Tibial artery (tissue), 4 donors: ENCODE measurements around the gene PRDM7.
"Not testable (repeated sequence)": the region's sequence is repeated elsewhere in the genome, so short reads cannot be mapped to it uniquely, and the experiment has no call there.

Experiments
- DNase-seq, 2 donors: peaks; one replicate each; pipeline ENCODE4 v3.0.0-alpha.2; 2019
- H3K27ac ChIP-seq, 2 donors: fragments of 200-600 bp; sonication (generic) in 1 of 2; 1 replicate in 1 of 2; 2 replicates in 1 of 2; pipeline ENCODE4 v1.5.1; 2018 to 2019; ENCODE audit warnings: mild to moderate bottlenecking in 1 of 2
- H3K27me3 ChIP-seq, 2 donors: fragments of 200-600 bp; sonication (generic) in 1 of 2; one replicate each; pipeline versions ENCODE4 v1.5.1 to v1.6.0; 2016 to 2019
- H3K36me3 ChIP-seq, 3 donors: fragments of 200-600 bp; sonication (generic) in 2 of 3; one replicate each; pipeline ENCODE4 v1.5.1; 2016 to 2019; ENCODE audit warnings: mild to moderate bottlenecking in 2 of 3
- H3K4me1 ChIP-seq, 4 donors: fragments of 200-600 bp; sonication (generic) in 2 of 4; 1 replicate in 3 of 4; 2 replicates in 1 of 4; pipeline ENCODE4 v1.5.1; 2016 to 2019
- H3K4me3 ChIP-seq, 2 donors: fragments of 200-600 bp; sonication (generic) in 1 of 2; 1 replicate in 1 of 2; 2 replicates in 1 of 2; pipeline ENCODE4 v1.5.1; 2018 to 2019; ENCODE audit warnings: mild to moderate bottlenecking in 2 of 2
- H3K9me3 ChIP-seq, 3 donors: fragments of 200-600 bp; sonication (generic) in 1 of 3; one replicate each; pipeline ENCODE4 v1.5.1; 2016 to 2019
- intact Hi-C: fragments of 100-400 bp; cut with DNase I; formaldehyde crosslinking; loops from one replicate; pipeline ENCODE4 v1.15.0; 2023; ENCODE audit warnings: low total_unique reads
- TF ChIP-seq, protein P1 (sequence below), 2 experiments: fragments of 200-600 bp in 1 of 2; fragments of 450-650 bp in 1 of 2; IDR thresholded peaks; one replicate each; pipeline ENCODE4 v1.5.1; 2017 to 2019; ENCODE audit warnings: antibody characterized with exemption in 2 of 2, mild to moderate bottlenecking in 1 of 2, moderate library complexity in 1 of 2

The PRDM7 gene

DNA sequence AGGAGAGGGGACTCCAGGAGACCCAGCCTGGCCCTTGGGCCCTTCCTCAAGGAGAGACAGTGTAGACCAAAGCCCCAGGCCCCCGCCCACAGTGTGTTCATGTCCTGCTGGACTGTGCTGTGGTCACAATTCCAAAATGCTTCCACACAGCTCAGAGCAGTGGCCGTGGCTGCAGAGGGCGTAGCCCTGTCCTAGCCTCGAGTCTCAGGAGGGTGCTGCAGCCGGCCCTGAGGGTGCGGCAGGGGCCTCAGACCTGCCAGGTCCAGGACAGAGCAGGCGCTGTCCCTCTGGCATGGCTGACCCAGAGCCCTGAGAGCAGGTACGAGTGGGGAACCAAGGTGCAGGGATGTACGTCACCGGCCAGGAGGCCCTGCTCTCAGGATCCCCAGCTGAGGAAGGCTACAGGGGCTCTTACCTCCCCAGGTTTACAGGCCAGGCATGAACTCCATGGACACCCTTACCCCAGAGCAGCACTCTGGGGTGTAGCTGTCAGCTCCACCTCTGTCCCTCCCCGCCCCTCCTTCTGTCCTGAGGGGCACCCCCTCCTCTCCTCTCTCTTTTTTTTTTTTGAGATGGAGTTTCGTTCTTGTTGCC is 65.1 kb downstream of the PRDM7 start:
- no peaks in the 10 kb centered on the region for H3K36me3 ChIP-seq
- intact Hi-C loops: no loop called here
- DNase-seq: no peak
- H3K4me1 ChIP-seq: no peaks in the 10 kb centered on the region
- no peaks in the 10 kb centered on the region for H3K9me3 ChIP-seq
- H3K27me3 ChIP-seq: peaks cover 0 to 4% of the 10 kb centered on the region in 2 donors
- TF ChIP-seq, protein P1, sequence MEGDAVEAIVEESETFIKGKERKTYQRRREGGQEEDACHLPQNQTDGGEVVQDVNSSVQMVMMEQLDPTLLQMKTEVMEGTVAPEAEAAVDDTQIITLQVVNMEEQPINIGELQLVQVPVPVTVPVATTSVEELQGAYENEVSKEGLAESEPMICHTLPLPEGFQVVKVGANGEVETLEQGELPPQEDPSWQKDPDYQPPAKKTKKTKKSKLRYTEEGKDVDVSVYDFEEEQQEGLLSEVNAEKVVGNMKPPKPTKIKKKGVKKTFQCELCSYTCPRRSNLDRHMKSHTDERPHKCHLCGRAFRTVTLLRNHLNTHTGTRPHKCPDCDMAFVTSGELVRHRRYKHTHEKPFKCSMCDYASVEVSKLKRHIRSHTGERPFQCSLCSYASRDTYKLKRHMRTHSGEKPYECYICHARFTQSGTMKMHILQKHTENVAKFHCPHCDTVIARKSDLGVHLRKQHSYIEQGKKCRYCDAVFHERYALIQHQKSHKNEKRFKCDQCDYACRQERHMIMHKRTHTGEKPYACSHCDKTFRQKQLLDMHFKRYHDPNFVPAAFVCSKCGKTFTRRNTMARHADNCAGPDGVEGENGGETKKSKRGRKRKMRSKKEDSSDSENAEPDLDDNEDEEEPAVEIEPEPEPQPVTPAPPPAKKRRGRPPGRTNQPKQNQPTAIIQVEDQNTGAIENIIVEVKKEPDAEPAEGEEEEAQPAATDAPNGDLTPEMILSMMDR (IDR thresholded peaks at IDR 0.05): no peak
- no peak overlapping the region for H3K27ac ChIP-seq
- no peak overlapping the region for H3K4me3 ChIP-seq

DNA sequence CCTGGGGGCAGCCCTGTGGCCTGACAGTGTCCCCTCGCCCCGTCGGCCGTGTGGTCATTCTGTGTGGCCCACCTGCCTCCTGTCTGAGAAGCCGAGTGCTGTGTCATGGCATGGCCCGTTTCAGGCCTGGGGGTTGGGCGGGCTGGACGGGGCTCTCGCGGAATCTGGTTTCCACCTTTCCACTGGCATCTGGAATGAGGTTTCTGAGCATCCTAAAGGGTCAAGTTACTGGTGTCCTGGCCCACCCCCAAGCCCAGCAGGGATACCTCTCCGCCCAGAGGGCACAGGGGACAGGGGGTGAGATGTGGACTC is 65.7 kb downstream of the PRDM7 start:
- H3K27ac ChIP-seq: no peak overlapping the region
- TF ChIP-seq, protein P1 (IDR thresholded peaks at IDR 0.05): no peak
- no peak for DNase-seq

DNA sequence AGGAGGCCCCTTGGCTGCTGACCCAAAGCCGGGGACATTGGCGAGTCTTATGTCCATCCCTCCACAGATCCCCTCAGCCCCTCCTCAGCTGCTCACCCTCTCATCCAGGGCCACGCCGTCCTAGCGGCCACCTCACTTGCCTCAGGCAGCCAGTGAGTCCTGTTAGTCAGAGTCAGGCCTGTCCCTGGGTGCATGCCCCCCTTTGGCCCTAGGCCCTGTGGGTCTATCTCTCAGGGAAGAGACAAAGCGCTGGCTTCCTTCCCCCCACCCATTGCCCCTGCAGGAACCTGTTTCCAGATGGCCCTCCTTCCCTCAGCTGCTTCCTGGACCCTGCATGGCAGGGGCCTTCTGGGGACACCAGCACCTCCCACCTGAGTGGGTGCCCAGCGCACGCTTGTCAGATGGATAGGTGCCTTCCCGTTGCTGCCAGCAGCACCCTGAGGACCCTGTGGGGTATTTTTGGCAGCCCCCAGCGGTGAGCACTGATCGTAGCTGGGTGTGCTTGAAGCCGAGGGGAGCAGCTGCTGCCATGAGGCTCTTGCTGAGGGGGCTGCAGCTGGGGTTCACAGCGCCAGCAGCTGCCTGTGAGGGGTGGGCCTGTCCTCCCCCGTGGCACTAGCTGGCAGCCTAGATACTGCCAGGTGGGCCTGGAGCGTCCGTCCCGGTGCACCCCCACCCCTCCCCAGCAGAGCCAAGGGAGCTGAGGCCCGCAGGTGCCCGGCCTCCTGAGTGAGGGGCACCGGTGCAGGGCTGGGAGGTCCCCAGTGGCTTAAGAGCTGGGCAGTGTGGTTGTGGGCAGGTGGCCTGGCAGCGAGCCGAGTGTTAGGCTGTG is 66.2 kb downstream of the PRDM7 start:
- H3K4me3 ChIP-seq: no peak overlapping the region
- H3K9me3 ChIP-seq: no peaks in the 10 kb centered on the region
- H3K4me1 ChIP-seq: no peaks in the 10 kb centered on the region
- TF ChIP-seq, protein P1 (IDR thresholded peaks at IDR 0.05): no peak
- peaks cover 0 to 4% of the 10 kb centered on the region in 2 donors for H3K27me3 ChIP-seq
- intact Hi-C loops: no loop called here
- H3K27ac ChIP-seq: no peak overlapping the region
- no peak for DNase-seq
- no peaks in the 10 kb centered on the region for H3K36me3 ChIP-seq

More for the DNA sequence above, 65.7 kb downstream of the PRDM7 start:
- Histone ChIP-seq H3K36me3 (no peaks in the 10 kb centered on the region), H3K9me3 (no peaks in the 10 kb centered on the region), H3K4me3 (no peak overlapping the region), H3K27me3 (peaks cover 0 to 4% of the 10 kb centered on the region in 2 donors), H3K4me1 (no peaks in the 10 kb centered on the region)
- intact Hi-C loops: no loop called here

DNA sequence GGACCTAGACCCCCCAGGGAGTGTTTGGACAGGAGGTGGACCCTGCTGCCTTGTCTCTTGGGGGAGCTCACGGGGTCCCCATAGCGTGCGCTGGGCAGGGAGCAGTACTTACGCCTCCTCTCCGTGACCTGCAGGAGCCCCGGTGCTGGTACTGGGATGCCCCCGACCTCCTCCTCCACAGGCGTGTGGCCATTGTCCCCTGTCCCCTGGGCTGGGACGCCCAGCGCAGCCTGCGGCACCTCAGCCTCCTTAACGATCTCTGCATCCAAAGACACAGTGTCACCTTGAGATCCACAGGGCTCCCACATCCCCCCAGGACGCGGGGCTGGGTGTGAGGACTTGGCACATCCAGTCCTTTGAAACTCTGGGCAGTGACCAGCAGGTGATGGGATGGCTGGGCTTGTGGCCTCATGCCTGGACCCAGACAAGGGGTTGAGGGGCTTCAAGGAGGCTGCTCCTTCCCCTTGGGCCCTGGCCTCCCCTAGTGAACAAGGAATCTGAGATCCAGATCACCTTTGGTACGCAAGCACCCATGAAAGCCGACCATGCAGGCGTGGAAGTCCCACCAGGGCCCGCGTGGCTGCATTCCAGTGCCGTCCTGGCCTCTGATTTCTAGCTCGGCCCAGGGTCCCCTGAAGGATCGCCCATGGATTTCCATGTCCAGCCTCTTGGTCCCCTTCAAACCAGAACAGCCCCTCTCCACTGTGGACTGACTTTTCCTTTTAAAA is 67.8 kb downstream of the PRDM7 start:
- H3K27ac ChIP-seq: no peak overlapping the region
- H3K4me3 ChIP-seq: no peak overlapping the region
- no peak for DNase-seq
- H3K27me3 ChIP-seq: peaks cover 0 to 4% of the 10 kb centered on the region in 2 donors
- no peaks in the 10 kb centered on the region for H3K4me1 ChIP-seq
- H3K36me3 ChIP-seq: no peaks in the 10 kb centered on the region
- H3K9me3 ChIP-seq: no peaks in the 10 kb centered on the region
- TF ChIP-seq, protein P1 (IDR thresholded peaks at IDR 0.05): no peak
- intact Hi-C loops: no loop called here

DNA sequence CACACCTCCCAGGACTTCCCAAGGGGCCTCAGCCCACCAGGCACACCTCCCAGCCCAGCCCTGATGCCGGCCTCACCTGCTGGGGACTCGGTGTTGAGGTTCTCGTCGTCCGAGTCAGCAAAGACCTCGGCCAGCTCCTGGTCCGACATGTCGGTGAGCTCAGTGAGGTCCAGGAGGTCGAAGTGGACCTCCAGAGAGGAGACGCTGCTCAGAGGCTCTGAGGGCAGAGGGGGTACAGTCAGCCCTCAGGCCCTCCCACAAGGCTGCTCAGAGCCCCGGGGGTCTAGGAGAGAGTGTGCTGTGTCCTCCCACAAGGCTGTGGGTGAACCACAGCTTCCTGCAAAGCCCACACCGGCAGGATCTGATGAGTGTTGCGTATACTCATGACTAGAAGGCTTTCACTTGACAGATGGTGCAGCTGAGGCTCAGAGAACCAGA is 68.4 kb downstream of the PRDM7 start:
- no peak for DNase-seq
- intact Hi-C loops: no loop called here
- TF ChIP-seq, protein P1 (IDR thresholded peaks at IDR 0.05): no peak
- peaks cover 0 to 4% of the 10 kb centered on the region in 2 donors for H3K27me3 ChIP-seq
- no peak overlapping the region for H3K4me3 ChIP-seq
- no peaks in the 10 kb centered on the region for H3K4me1 ChIP-seq
- no peaks in the 10 kb centered on the region for H3K36me3 ChIP-seq
- no peaks in the 10 kb centered on the region for H3K9me3 ChIP-seq
- H3K27ac ChIP-seq: no peak overlapping the region

DNA sequence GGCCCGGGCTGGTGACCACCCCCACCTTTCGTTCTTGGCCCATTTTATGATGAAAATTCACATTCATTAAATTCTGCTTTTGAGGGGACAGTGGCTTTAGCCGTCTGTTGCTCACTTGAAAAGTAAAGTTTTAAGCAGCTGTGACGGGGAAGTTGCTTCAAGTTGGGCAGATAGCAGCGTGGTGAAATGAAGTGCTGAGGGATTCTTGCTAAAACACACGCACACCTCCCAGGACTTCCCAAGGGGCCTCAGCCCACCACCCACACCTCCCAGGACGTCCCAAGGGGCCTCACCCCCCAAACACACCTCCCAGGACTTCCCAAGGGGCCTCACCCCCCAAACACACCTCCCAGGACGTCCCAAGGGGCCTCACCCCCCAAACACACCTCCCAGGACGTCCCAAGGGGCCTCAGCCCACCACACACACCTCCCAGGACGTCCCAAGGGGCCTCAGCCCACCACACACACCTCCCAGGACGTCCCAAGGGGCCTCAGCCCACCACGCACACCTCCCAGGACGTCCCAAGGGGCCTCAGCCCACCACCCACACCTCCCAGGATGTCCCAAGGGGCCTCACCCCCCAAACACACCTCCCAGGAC is 69.4 kb downstream of the PRDM7 start:
- intact Hi-C loops, H3K27ac ChIP-seq, H3K27me3 ChIP-seq, H3K4me1 ChIP-seq, DNase-seq, H3K36me3 ChIP-seq, H3K4me3 ChIP-seq, H3K9me3 ChIP-seq: not testable (repeated sequence)
